ENCODE measurements around the gene TMEM100.

DNA sequence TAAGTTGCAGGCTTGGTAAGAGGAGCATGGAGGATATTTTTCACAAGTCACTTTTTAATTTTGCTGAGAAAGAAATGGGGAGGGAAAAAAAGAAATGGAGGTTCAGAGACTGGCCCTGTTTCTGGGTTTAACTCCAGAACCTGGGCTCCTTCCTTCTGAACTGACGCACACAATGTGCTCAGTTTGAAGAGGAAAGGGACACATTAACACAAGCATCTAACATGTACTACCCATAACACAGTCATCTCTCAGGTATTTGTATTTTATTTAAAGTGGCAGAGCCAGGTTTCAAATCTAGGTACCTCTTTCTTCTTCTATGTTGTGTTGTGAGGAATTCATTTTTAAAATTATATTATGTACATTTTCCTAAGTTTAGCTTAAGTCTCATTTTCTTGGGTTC, 5.3 kb upstream of the TMEM100 start:
- TF ChIP-seq, protein P1, sequence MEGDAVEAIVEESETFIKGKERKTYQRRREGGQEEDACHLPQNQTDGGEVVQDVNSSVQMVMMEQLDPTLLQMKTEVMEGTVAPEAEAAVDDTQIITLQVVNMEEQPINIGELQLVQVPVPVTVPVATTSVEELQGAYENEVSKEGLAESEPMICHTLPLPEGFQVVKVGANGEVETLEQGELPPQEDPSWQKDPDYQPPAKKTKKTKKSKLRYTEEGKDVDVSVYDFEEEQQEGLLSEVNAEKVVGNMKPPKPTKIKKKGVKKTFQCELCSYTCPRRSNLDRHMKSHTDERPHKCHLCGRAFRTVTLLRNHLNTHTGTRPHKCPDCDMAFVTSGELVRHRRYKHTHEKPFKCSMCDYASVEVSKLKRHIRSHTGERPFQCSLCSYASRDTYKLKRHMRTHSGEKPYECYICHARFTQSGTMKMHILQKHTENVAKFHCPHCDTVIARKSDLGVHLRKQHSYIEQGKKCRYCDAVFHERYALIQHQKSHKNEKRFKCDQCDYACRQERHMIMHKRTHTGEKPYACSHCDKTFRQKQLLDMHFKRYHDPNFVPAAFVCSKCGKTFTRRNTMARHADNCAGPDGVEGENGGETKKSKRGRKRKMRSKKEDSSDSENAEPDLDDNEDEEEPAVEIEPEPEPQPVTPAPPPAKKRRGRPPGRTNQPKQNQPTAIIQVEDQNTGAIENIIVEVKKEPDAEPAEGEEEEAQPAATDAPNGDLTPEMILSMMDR (IDR thresholded peaks at IDR 0.05): no peak
- no peak for TF ChIP-seq POLR2A (IDR thresholded peaks at IDR 0.05)

Data from uterus (tissue), 2 donors.